Measurements from ENCODE around the gene DNAAF2.

DNA sequence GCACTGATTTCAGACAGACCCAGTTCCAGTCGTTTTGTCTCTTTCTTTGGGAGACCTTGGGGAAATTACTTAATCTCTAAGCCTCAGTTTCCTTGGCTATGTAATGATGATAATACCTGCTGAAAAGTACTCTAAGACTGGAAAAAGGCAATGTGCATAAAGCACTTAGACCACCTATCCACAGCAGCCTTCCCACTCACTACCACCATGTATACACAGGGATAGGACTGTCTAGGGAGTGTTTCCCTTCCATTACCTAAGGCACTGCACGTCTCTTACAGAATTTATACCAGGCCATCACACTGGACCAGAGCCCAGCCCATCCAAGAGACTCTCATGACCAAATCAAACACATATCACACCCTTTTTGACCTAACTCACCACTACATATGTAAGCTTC is 55.2 kb downstream of the DNAAF2 start:
- TF ChIP-seq, protein P1, sequence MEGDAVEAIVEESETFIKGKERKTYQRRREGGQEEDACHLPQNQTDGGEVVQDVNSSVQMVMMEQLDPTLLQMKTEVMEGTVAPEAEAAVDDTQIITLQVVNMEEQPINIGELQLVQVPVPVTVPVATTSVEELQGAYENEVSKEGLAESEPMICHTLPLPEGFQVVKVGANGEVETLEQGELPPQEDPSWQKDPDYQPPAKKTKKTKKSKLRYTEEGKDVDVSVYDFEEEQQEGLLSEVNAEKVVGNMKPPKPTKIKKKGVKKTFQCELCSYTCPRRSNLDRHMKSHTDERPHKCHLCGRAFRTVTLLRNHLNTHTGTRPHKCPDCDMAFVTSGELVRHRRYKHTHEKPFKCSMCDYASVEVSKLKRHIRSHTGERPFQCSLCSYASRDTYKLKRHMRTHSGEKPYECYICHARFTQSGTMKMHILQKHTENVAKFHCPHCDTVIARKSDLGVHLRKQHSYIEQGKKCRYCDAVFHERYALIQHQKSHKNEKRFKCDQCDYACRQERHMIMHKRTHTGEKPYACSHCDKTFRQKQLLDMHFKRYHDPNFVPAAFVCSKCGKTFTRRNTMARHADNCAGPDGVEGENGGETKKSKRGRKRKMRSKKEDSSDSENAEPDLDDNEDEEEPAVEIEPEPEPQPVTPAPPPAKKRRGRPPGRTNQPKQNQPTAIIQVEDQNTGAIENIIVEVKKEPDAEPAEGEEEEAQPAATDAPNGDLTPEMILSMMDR (IDR thresholded peaks at IDR 0.05), result no peak
- no peak for TF ChIP-seq POLR2A (IDR thresholded peaks at IDR 0.05)
